ENCODE data around the gene MEGF6. TPM values are rescaled to one million over a fixed set of nuclear protein-coding genes. Genes with fewer than 3 reads are reported as not detected.

The MEGF6 gene
- total RNA-seq, 1 experiment from 2014 or later, result 65.3 TPM

DNA sequence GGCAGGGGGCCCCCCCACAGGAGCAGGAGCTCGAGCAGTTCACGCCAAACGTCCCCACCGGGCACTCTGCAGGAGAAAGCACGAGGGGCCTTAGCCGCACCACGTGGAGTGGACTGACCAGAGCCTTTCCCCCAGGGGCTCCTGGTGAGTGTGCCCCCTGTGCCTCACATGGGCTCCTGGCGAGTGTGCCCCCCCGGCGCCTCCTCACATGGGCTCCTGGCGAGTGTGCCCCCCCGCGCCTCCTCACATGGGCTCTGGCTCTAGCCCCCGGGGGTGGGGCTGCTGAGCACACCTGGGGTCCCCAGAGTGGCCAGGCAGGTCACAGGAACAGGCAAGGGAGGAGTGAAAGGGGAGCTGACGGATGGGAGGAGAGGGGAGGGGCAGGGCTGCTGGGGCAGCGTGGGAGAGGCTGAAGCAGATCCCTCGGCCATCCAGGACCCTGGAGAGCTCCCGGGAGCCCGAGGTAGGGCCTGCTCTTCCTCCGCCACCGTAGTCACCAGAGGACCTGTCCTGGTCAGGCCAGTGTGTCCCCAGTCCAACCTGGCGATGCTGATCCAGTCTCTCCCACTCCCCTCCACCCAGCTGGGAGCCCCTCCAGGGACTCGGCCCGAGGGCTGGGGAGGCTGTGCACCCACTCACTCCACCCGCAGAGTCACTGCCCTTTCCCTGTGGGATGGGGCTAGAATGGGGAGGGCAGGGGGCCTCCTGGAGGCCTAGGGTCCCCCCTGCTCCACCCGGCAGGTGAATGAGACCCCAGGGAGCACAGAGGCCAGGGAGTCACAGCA is 109.3 kb downstream of the MEGF6 start:
- TF ChIP-seq, protein P1, sequence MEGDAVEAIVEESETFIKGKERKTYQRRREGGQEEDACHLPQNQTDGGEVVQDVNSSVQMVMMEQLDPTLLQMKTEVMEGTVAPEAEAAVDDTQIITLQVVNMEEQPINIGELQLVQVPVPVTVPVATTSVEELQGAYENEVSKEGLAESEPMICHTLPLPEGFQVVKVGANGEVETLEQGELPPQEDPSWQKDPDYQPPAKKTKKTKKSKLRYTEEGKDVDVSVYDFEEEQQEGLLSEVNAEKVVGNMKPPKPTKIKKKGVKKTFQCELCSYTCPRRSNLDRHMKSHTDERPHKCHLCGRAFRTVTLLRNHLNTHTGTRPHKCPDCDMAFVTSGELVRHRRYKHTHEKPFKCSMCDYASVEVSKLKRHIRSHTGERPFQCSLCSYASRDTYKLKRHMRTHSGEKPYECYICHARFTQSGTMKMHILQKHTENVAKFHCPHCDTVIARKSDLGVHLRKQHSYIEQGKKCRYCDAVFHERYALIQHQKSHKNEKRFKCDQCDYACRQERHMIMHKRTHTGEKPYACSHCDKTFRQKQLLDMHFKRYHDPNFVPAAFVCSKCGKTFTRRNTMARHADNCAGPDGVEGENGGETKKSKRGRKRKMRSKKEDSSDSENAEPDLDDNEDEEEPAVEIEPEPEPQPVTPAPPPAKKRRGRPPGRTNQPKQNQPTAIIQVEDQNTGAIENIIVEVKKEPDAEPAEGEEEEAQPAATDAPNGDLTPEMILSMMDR (conservative IDR thresholded peaks at IDR 0.05), result no peak
- intact Hi-C loops (cut with micrococcal nuclease; ENCODE audit: unreplicated experiment), result no loop called here
- BruUV-seq (replicated peaks), result no TSS peak
- Histone ChIP-seq H3K27me3 (ENCODE audit: insufficient read depth, low read depth) (no peaks in the 10 kb centered on the region), H3K4me2 (no peak overlapping the region), H3K36me3 (ENCODE audit: low read depth) (no peaks in the 10 kb centered on the region), H4K20me1 (ENCODE audit: insufficient read depth) (no peaks in the 10 kb centered on the region), H3K4me1 (replicated peaks; ENCODE audit: insufficient read depth) (peaks cover 31% of the 10 kb centered on the region), H3K9me3 (ENCODE audit: insufficient read depth, low read depth) (no peaks in the 10 kb centered on the region), H3K4me3 (no peak overlapping the region), H3F3A (ENCODE audit: insufficient read depth, low read depth) (peaks cover 19% of the 10 kb centered on the region; the same call in 1 of the 2 replicates), H3K79me2 (ENCODE audit: low read depth) (no peaks in the 10 kb centered on the region), H3K9me2 (ENCODE audit: insufficient read depth) (no peaks in the 10 kb centered on the region), H3K27ac (no peak overlapping the region), H2AFZ (no peak overlapping the region)
- no peak for DNase-seq
- ChIA-PET CTCF (no interaction called here), POLR2A (ENCODE audit: unreplicated experiment) (no interaction called here)

DNA sequence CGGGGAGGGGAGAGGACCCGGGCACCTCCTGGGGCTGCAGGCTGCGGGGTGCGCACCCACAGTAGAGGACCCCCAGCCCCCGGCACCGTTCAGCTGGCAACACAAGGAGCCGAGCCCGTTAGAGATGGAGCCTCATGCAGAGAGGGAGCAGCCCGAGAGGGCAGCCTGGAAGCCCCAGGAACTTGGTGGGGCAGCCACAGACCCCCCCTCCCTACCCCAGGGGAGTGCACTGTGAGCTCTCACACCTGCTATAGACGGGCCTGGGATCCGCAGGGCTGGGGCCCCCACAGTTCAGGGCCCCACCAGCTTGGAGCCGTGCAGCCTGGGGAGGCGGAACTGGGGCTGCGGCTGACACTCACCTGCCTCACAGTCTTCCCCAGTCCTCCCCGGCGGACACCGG is 109.9 kb downstream of the MEGF6 start:
- ChIA-PET CTCF (no interaction called here), POLR2A (ENCODE audit: unreplicated experiment) (no interaction called here)
- no peak for DNase-seq
- no peak overlapping the region for H2AFZ ChIP-seq
- no peaks in the 10 kb centered on the region for H4K20me1 ChIP-seq (ENCODE audit: insufficient read depth)
- no peak overlapping the region for H3K4me3 ChIP-seq
- H3F3A ChIP-seq (ENCODE audit: insufficient read depth, low read depth), result peaks cover 19% of the 10 kb centered on the region; the same call in 1 of the 2 replicates
- TF ChIP-seq, protein P1 (conservative IDR thresholded peaks at IDR 0.05), result no peak
- no peak for TF ChIP-seq EZH2 (IDR thresholded peaks at IDR 0.05; ENCODE audit: low read depth)
- H3K4me2 ChIP-seq, result no peak overlapping the region
- H3K79me2 ChIP-seq (ENCODE audit: low read depth), result no peaks in the 10 kb centered on the region
- H3K4me1 ChIP-seq (replicated peaks; ENCODE audit: insufficient read depth), result peaks cover 31% of the 10 kb centered on the region
- no peaks in the 10 kb centered on the region for H3K9me3 ChIP-seq (ENCODE audit: insufficient read depth, low read depth)
- intact Hi-C loops (cut with micrococcal nuclease; ENCODE audit: unreplicated experiment), result no loop called here
- no peak overlapping the region for H3K27ac ChIP-seq
- no peaks in the 10 kb centered on the region for H3K9me2 ChIP-seq (ENCODE audit: insufficient read depth)
- no peaks in the 10 kb centered on the region for H3K27me3 ChIP-seq (ENCODE audit: insufficient read depth, low read depth)
- no peaks in the 10 kb centered on the region for H3K36me3 ChIP-seq (ENCODE audit: low read depth)
- BruUV-seq (replicated peaks), result no TSS peak

DNA sequence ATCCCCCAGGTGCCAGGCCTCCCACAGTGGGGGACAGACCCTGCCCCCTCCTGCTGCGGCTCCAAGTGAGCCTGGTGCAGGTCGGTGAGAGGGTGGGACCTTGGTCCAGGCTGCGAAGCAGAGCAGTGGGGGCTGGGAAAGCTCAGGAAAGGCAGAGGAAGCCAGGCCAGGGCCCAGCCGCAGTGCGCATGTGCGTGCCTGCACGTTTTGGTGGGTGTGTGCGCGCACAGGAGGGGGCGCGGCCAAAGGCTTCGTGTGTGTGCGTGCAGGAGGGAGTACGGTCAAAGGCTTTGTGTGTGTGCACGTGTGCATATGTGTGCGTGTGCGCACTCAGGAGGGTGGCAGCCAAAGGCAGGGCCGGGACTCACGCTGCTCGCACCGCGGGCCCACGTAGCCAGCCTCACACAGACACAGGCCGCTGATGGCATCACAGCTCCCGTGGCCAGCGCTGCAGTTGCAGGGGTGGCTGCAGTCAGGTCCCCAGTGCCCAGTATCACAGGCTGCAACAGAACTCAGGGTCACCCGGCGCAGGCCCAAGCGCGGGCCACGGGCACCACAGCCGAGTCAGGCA is 111.0 kb downstream of the MEGF6 start:
- BruUV-seq (replicated peaks), result no TSS peak
- no peak for TF ChIP-seq EZH2 (IDR thresholded peaks at IDR 0.05; ENCODE audit: low read depth)
- TF ChIP-seq, protein P1 (conservative IDR thresholded peaks at IDR 0.05), result no peak
- Histone ChIP-seq H3F3A (ENCODE audit: insufficient read depth, low read depth) (peaks cover 19% of the 10 kb centered on the region; the same call in 1 of the 2 replicates), H3K27ac (no peak overlapping the region), H3K79me2 (ENCODE audit: low read depth) (no peaks in the 10 kb centered on the region), H3K27me3 (ENCODE audit: insufficient read depth, low read depth) (no peaks in the 10 kb centered on the region), H3K4me1 (replicated peaks; ENCODE audit: insufficient read depth) (peaks cover 25% of the 10 kb centered on the region), H3K36me3 (ENCODE audit: low read depth) (no peaks in the 10 kb centered on the region), H3K9me2 (ENCODE audit: insufficient read depth) (no peaks in the 10 kb centered on the region), H2AFZ (no peak overlapping the region), H3K4me2 (no peak overlapping the region), H3K4me3 (no peak overlapping the region), H3K9me3 (ENCODE audit: insufficient read depth, low read depth) (no peaks in the 10 kb centered on the region), H4K20me1 (ENCODE audit: insufficient read depth) (no peaks in the 10 kb centered on the region)
- intact Hi-C loops (cut with micrococcal nuclease; ENCODE audit: unreplicated experiment), result no loop called here
- no peak for DNase-seq
- ChIA-PET CTCF (no interaction called here), POLR2A (ENCODE audit: unreplicated experiment) (no interaction called here)

Measured in PC-9 (cell line).